Mononuclear cell (primary cell): ENCODE data around the gene CERKL. TPM values are rescaled to one million over a fixed set of nuclear protein-coding genes. Genes with fewer than 3 reads are reported as not detected.

Experiments
- H3K27me3 ChIP-seq: 2 replicates; pipeline ENCODE4 v1.6.0; 2011; ENCODE audit warnings: low read length, control low read depth; ENCODE audit not compliant: insufficient read depth
- H3K4me1 ChIP-seq: 2 replicates; pipeline ENCODE4 v1.5.1; 2011; ENCODE audit warnings: mild to moderate bottlenecking, low read length, control low read depth; ENCODE audit not compliant: insufficient read depth
- H3K4me3 ChIP-seq: 2 replicates; pipeline ENCODE4 v1.5.1; 2011; ENCODE audit warnings: mild to moderate bottlenecking, low read length, moderate library complexity
- H3K9me3 ChIP-seq: 2 replicates; pipeline ENCODE4 v1.5.1; 2011; ENCODE audit warnings: low read depth, mild to moderate bottlenecking, control low read depth, low read length
- total RNA-seq: library from RNA; depleted of rRNA; stranded (reverse); fragments of >200 nt; gene quantifications from one replicate; pipeline ENCODE4 v1.2.3, GENCODE V29; 2012

Gene CERKL
- total RNA-seq, 1 donor, result 0.21 TPM

DNA sequence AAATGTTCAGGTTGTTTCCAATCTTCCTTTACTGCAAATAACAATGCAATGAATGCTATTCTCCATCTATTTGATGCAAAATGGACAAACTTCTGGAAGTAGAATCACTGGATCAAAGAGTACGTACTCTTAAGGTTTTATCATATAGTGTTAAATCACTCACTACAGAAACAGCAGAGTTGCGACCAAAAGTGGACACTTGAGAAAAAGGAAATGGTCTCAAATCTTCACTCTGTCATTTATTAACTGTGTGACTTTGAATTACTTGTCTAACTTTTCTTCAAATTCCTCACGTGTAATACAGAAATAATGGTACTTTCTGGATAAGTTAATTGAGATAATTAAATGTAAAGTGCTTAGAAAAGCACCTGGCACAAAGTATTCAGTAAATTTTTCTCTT lies 78.1 kb downstream of the CERKL start:
- Histone ChIP-seq H3K4me1 (peaks cover 9% of the 10 kb centered on the region), H3K4me3 (no peak overlapping the region), H3K9me3 (no peaks in the 10 kb centered on the region), H3K27me3 (peaks cover 4% of the 10 kb centered on the region)

- H3K9me3 ChIP-seq, result no peaks in the 10 kb centered on the region
- peaks cover 4% of the 10 kb centered on the region for H3K27me3 ChIP-seq
- H3K4me3 ChIP-seq, result no peak overlapping the region
- peaks cover 9% of the 10 kb centered on the region for H3K4me1 ChIP-seq
Measured at GRCh38 chr2:181576431-181576830, 80.5 kb downstream of the CERKL start.

GRCh38 chr2:181575650-181576025 lies 81.3 kb downstream of the CERKL start:
- H3K4me3 ChIP-seq, result no peak overlapping the region
- H3K27me3 ChIP-seq, result peaks cover 4% of the 10 kb centered on the region
- H3K4me1 ChIP-seq, result peaks cover 9% of the 10 kb centered on the region
- no peaks in the 10 kb centered on the region for H3K9me3 ChIP-seq

- H3K9me3 ChIP-seq, result no peaks in the 10 kb centered on the region
- H3K4me1 ChIP-seq, result peaks cover 9% of the 10 kb centered on the region
- H3K4me3 ChIP-seq, result no peak overlapping the region
- H3K27me3 ChIP-seq, result peaks cover 4% of the 10 kb centered on the region
Measured at GRCh38 chr2:181575024-181575649, 81.8 kb downstream of the CERKL start.

DNA sequence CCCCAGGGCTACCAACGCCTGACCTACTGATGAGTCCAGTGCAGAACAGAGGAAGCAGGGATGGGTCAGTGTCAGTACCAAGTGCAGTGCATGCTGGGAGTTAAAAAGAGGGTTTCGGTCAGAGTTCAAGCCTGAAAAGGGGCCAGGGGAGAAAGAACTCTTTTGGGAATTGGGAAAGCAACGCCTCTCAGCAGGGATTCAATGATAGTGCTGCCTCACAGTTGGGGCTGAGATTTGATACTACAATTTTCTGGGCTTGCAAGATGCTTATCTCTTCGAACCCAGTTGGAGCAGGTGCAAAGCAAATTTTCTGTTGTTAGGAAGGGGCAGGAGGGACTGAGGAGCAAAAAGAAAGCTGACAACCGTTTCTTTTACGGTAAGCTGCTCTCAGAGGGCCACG lies 82.6 kb downstream of the CERKL start:
- Histone ChIP-seq H3K27me3 (peaks cover 4% of the 10 kb centered on the region), H3K4me3 (no peak overlapping the region), H3K4me1 (peaks cover 9% of the 10 kb centered on the region), H3K9me3 (no peaks in the 10 kb centered on the region)

DNA sequence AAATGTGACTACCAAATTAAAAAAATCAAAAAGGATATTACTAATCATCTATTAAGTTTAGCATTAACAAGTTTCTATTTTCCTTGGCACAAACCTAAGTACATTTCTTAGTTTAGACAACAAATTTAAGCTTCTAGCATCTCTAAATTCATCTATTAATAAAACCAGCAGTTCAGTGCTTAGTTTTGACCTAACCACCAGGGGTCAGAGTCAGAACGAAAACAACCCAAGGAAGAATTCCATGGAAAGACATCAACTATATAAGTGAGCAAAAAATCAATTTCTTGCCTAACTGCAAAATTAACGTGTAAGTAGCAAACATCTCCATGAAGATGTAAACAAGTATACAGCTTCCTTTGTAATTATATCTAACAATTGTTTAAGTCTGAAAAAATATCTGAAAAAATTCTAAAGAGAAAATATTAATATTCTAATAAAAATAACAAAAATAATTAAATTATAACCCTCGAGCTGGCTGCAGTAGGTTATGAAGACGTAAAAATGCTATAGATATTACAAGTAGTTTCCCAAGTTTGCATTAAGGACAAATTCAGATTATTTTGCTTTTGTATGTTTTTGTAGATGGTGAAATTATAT lies 83.7 kb downstream of the CERKL start:
- H3K4me1 ChIP-seq, result peaks cover 9% of the 10 kb centered on the region
- no peak overlapping the region for H3K4me3 ChIP-seq
- H3K27me3 ChIP-seq, result peaks cover 4% of the 10 kb centered on the region
- H3K9me3 ChIP-seq, result no peaks in the 10 kb centered on the region

DNA sequence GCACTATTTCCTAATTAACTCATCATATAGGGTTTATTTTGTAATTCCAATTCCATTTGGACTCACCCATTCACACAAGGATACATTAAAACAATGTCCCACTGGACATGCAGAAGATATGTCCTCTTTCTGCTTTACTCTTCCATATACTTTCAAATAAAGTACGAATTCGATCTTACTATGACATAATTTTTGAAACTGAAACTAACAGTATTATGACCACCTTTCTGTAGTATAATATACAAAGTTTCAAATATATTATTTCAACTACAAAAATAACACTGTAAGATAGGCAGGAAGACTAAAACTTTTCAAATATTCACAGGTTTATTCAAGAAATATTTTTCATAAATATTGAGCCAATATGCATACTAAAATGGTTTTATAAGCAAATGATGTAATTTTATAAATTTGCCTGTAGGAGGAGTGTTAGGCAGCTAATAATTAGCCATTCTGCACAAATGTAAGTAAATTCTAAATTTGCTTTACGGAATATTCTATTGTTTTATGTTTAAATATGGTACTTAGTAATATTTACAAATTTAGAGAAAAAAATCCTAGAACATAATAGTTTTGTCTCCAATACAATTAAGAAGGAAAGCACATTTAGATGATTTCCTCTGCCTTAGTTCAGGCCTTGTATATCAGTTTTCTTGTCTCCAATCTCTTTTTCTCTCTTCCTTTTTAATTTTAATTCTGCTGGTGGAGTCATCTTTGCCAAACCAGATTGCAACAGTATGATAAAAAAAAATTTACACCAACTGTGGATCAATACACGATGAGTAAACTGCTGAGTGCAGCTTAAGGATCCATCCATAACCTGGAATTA lies 85.9 kb downstream of the CERKL start:
- Histone ChIP-seq H3K4me1 (peaks cover 9% of the 10 kb centered on the region), H3K4me3 (no peak overlapping the region), H3K27me3 (peaks cover 4% of the 10 kb centered on the region), H3K9me3 (no peaks in the 10 kb centered on the region)

GRCh38 chr2:181570059-181570458 lies 86.8 kb downstream of the CERKL start:
- peaks cover 3% of the 10 kb centered on the region for H3K4me1 ChIP-seq
- no peak overlapping the region for H3K4me3 ChIP-seq
- H3K27me3 ChIP-seq, result peaks cover 4% of the 10 kb centered on the region
- no peaks in the 10 kb centered on the region for H3K9me3 ChIP-seq

GRCh38 chr2:181566334-181567032 lies 90.4 kb downstream of the CERKL start:
- Histone ChIP-seq H3K27me3 (no peaks in the 10 kb centered on the region), H3K4me3 (no peak overlapping the region), H3K4me1 (no peaks in the 10 kb centered on the region), H3K9me3 (no peaks in the 10 kb centered on the region)

GRCh38 chr2:181563101-181563692 lies 93.7 kb downstream of the CERKL start:
- no peaks in the 10 kb centered on the region for H3K4me1 ChIP-seq

DNA sequence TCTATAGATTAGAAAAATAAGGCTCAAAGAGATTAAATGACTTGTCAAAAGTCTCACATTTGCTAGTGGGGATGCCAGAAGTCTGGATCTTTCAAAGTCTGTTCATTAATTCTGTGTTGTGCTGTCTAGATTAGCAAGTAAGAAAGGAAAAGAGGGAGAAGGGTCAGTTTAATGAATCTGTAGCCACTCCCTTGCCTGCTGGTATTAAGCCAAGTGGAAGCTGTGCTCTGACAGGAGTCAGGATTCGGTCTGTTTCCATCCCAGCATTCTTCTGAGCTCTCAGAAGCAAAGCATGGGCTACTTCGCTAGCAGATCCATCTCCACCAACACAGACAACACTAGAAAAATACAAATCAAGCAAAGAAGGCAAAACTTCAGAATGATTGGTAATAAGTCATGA lies 98.5 kb downstream of the CERKL start:
- Histone ChIP-seq H3K4me1 (no peaks in the 10 kb centered on the region), H3K27me3 (no peaks in the 10 kb centered on the region), H3K4me3 (no peak overlapping the region), H3K9me3 (no peaks in the 10 kb centered on the region)

More at GRCh38 chr2:181563101-181563692, 93.7 kb downstream of the CERKL start:
- no peak overlapping the region for H3K4me3 ChIP-seq
- no peaks in the 10 kb centered on the region for H3K9me3 ChIP-seq
- no peaks in the 10 kb centered on the region for H3K27me3 ChIP-seq

- H3K9me3 ChIP-seq, result no peaks in the 10 kb centered on the region
- H3K4me3 ChIP-seq, result no peak overlapping the region
- H3K27me3 ChIP-seq, result no peaks in the 10 kb centered on the region
- H3K4me1 ChIP-seq, result no peaks in the 10 kb centered on the region
Measured at GRCh38 chr2:181554061-181554830, 102.7 kb downstream of the CERKL start.

DNA sequence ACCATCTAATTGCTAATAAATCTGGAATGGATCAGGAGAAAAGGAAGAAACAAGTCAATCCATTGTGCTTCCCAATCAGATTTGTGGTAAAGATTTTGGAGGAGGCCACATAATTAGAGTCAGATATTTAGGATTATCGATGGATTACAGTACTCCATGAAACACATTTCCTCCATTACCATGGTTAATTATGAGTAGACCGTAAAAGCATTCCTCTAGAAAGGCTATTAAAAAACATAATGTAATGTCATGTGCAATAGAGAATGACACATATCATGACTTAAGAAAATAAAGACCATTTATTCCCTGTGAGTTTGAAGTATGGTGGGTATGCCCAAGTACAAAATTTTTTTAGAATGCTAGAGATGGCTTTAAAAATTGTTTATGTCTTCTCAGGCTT lies 103.7 kb downstream of the CERKL start:
- H3K4me1 ChIP-seq, result no peaks in the 10 kb centered on the region
- no peaks in the 10 kb centered on the region for H3K9me3 ChIP-seq
- no peak overlapping the region for H3K4me3 ChIP-seq
- H3K27me3 ChIP-seq, result no peaks in the 10 kb centered on the region

GRCh38 chr2:181552808-181553207 lies 104.1 kb downstream of the CERKL start:
- H3K4me1 ChIP-seq, result no peaks in the 10 kb centered on the region
- no peak overlapping the region for H3K4me3 ChIP-seq
- H3K27me3 ChIP-seq, result no peaks in the 10 kb centered on the region
- no peaks in the 10 kb centered on the region for H3K9me3 ChIP-seq
